Testis (tissue), 2 donors: ENCODE measurements around the gene VPS13C.

Source experiments
- POLR2A ChIP-seq: fragments of 450-650 bp; IDR thresholded peaks from one replicate; pipeline ENCODE4 v1.6.1; 2017; ENCODE audit warnings: antibody characterized with exemption, mild to moderate bottlenecking, moderate library complexity
- TF ChIP-seq, protein P1 (sequence below), 3 experiments: fragments of 450-650 bp in 2 of 3; fragments of 200-600 bp in 1 of 3; sonication (generic) in 1 of 3; IDR thresholded peaks; one replicate each; pipeline ENCODE4 v1.5.1; 2016 to 2019; ENCODE audit warnings: antibody characterized with exemption in 3 of 3, mild to moderate bottlenecking in 2 of 3, moderate library complexity in 1 of 3

DNA sequence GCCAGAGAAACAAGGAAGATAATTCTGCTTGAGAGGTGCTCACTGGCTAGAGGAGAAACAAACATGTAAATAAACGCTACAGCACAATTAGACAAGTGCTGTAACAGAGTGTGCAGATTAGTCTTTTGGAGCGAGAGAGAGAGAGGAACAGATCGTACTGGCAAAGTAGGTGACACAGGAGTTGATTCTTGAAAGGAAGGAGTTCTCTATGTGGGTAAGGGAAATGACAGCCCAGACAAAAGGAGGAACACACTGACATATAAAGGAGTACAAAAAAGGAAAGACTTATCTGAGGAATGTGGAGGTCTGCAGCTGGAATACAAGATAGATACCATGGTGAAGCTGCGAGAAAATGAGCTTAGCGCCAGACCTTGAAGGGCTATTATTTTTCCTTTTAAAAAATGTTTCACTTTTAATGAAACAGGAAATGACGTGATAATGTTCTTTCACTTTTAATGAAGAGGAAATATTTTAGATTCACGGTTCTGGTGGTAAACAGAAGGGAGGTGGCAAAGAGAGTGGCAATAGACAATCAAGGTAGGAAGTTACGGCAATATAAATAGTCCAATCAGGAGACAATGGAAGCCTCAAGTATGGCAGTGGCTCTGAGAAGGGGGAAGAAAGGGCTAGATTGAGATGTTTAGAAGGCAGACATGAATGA lies 202.9 kb downstream of the VPS13C start:
- TF ChIP-seq, protein P1, sequence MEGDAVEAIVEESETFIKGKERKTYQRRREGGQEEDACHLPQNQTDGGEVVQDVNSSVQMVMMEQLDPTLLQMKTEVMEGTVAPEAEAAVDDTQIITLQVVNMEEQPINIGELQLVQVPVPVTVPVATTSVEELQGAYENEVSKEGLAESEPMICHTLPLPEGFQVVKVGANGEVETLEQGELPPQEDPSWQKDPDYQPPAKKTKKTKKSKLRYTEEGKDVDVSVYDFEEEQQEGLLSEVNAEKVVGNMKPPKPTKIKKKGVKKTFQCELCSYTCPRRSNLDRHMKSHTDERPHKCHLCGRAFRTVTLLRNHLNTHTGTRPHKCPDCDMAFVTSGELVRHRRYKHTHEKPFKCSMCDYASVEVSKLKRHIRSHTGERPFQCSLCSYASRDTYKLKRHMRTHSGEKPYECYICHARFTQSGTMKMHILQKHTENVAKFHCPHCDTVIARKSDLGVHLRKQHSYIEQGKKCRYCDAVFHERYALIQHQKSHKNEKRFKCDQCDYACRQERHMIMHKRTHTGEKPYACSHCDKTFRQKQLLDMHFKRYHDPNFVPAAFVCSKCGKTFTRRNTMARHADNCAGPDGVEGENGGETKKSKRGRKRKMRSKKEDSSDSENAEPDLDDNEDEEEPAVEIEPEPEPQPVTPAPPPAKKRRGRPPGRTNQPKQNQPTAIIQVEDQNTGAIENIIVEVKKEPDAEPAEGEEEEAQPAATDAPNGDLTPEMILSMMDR (IDR thresholded peaks at IDR 0.05): no peak
- no peak for TF ChIP-seq POLR2A
